CD14-positive monocyte (primary cell): Measurements from ENCODE around the gene TMEM190. TPM values are rescaled to one million over a fixed set of nuclear protein-coding genes. Genes with fewer than 3 reads are reported as not detected.

Source experiments
- DNase-seq, 3 donors: peaks; one replicate each; pipeline ENCODE4 v3.0.0-alpha.2; 2011 to 2022
- H2AFZ ChIP-seq: 2 replicates; pipeline ENCODE4 v1.6.0; 2012; ENCODE audit warnings: mild to moderate bottlenecking, low read depth, low read length, inconsistent platforms; ENCODE audit not compliant: insufficient read depth, poor library complexity, severe bottlenecking
- H3K27ac ChIP-seq, 2 donors: 1 replicate in 1 of 2; 2 replicates in 1 of 2; pipeline ENCODE4 v1.5.1; 2012 to 2013; ENCODE audit warnings: low read length in 2 of 2, control low read depth in 1 of 2, inconsistent platforms in 1 of 2, low read depth in 1 of 2, mild to moderate bottlenecking in 1 of 2
- H3K27me3 ChIP-seq, 2 donors: one replicate each; pipeline versions ENCODE4 v1.6.0 to v1.6.1; 2011 to 2013; ENCODE audit warnings: low read length in 2 of 2; ENCODE audit not compliant: control insufficient read depth in 2 of 2, insufficient read depth in 2 of 2
- H3K36me3 ChIP-seq, 2 donors: replicated peaks in 1 of 2; 1 replicate in 1 of 2; 2 replicates in 1 of 2; pipeline versions ENCODE4 v1.5.1 to v1.6.1; 2012 to 2013; ENCODE audit warnings: low read length in 2 of 2, control low read depth in 1 of 2, inconsistent platforms in 1 of 2, mild to moderate bottlenecking in 1 of 2; ENCODE audit not compliant: insufficient read depth in 2 of 2, control insufficient read depth in 1 of 2
- H3K4me1 ChIP-seq, 2 donors: 1 replicate in 1 of 2; 2 replicates in 1 of 2; pipeline versions ENCODE4 v1.5.1 to v1.6.1; 2012 to 2013; ENCODE audit warnings: low read length in 2 of 2, control low read depth in 1 of 2, inconsistent platforms in 1 of 2, mild to moderate bottlenecking in 1 of 2, moderate library complexity in 1 of 2; ENCODE audit not compliant: insufficient read depth in 2 of 2, control insufficient read depth in 1 of 2
- H3K4me2 ChIP-seq: replicated peaks from 2 replicates; pipeline ENCODE3; 2012; ENCODE audit warnings: low read length, moderate library complexity, mild to moderate bottlenecking; ENCODE audit not compliant: poor library complexity, severe bottlenecking; ENCODE audit errors: extremely low read depth
- H3K4me3 ChIP-seq, 3 experiments: fragments of 200-600 bp in 1 of 3; sonication (generic) in 1 of 3; replicated peaks in 1 of 3; 1 replicate in 2 of 3; 2 replicates in 1 of 3; pipeline ENCODE4 v1.5.1; 2011 to 2013; ENCODE audit warnings: low read length in 3 of 3, mild to moderate bottlenecking in 3 of 3, control low read depth in 2 of 3, low read depth in 2 of 3, inconsistent platforms in 1 of 3, moderate library complexity in 1 of 3
- H3K79me2 ChIP-seq: 2 replicates; pipeline ENCODE4 v1.6.0; 2012; ENCODE audit warnings: mild to moderate bottlenecking, control low read depth, inconsistent platforms, low read length, moderate library complexity; ENCODE audit not compliant: insufficient read depth
- H3K9ac ChIP-seq: 2 replicates; pipeline ENCODE4 v1.6.0; 2017; ENCODE audit warnings: low read length, mild to moderate bottlenecking; ENCODE audit not compliant: insufficient read depth, poor library complexity, severe bottlenecking
- H3K9me3 ChIP-seq, 2 donors: replicated peaks in 1 of 2; 1 replicate in 1 of 2; 2 replicates in 1 of 2; pipeline versions ENCODE4 v1.5.1 to v1.6.1; 2012 to 2013; ENCODE audit warnings: low read length in 2 of 2, control low read depth in 1 of 2; ENCODE audit not compliant: control insufficient read depth in 1 of 2, insufficient read depth in 1 of 2
- H4K20me1 ChIP-seq: 2 replicates; pipeline ENCODE4 v1.6.0; 2012; ENCODE audit warnings: mild to moderate bottlenecking, low read length, control low read depth, moderate library complexity; ENCODE audit not compliant: insufficient read depth
- H3K27ac Mint-ChIP-seq, 7 donors: one replicate each; pipeline ENCODE4 v1.8.0; 2020; ENCODE audit warnings: mild to moderate bottlenecking in 7 of 7, mixed read lengths in 7 of 7, moderate library complexity in 6 of 7, inconsistent platforms in 2 of 7
- H3K27me3 Mint-ChIP-seq, 3 donors: one replicate each; pipeline ENCODE4 v1.8.0; 2021 to 2022; ENCODE audit warnings: low read depth in 3 of 3, mild to moderate bottlenecking in 3 of 3, mixed read lengths in 3 of 3, moderate library complexity in 3 of 3, inconsistent platforms in 1 of 3
- H3K36me3 Mint-ChIP-seq, 2 donors: one replicate each; pipeline ENCODE4 v1.8.0; 2020; ENCODE audit warnings: mixed read lengths in 2 of 2, inconsistent platforms in 1 of 2, mild to moderate bottlenecking in 1 of 2
- H3K4me1 Mint-ChIP-seq: one replicate; pipeline ENCODE4 v1.8.0; 2020; ENCODE audit warnings: mild to moderate bottlenecking, mixed read lengths
- H3K4me3 Mint-ChIP-seq, 2 donors: one replicate each; pipeline ENCODE4 v1.8.0; 2020; ENCODE audit warnings: mild to moderate bottlenecking in 2 of 2, mixed read lengths in 2 of 2, moderate library complexity in 1 of 2
- H3K9me3 Mint-ChIP-seq, 7 donors: one replicate each; pipeline ENCODE4 v1.8.0; 2020 to 2022; ENCODE audit warnings: mixed read lengths in 7 of 7, mild to moderate bottlenecking in 6 of 7, moderate library complexity in 6 of 7, inconsistent platforms in 2 of 7
- CTCF ChIP-seq: fragments of 200-600 bp; IDR thresholded peaks from one replicate; pipeline ENCODE4 v1.8.0; 2022; ENCODE audit warnings: antibody characterized with exemption, mild to moderate bottlenecking
- WGBS: methylation state at CpG from one replicate; pipeline ENCODE4 v1.1.5; 2013; ENCODE audit warnings: missing lambda C conversion rate; ENCODE audit not compliant: insufficient coverage; 5-methylcytosine and 5-hydroxymethylcytosine counted together
- intact Hi-C, 2 donors: fragments of 100-400 bp; cut with micrococcal nuclease; formaldehyde crosslinking; loops; one replicate each; pipeline versions ENCODE4 v1.15.0 to v1.15.1; 2023
- polyA plus RNA-seq, 3 donors: library from polyadenylated mRNA; depleted of rRNA in 1 of 3; unstranded in 2 of 3; stranded (reverse) in 1 of 3; fragments of 300-500 nt in 2 of 3; fragments of >200 nt in 1 of 3; fragmentation: Illumina TruSeq in 2 of 3; gene quantifications; 1 replicate in 2 of 3; 2 replicates in 1 of 3; pipeline ENCODE4 v1.2.3, GENCODE V29; 2012 to 2021

TMEM190 gene
- polyA plus RNA-seq, 3 donors: not detected

- Histone ChIP-seq H3K4me3 (no peak overlapping the region), H3K79me2 (no peaks in the 10 kb centered on the region), H3K36me3 (no peaks in the 10 kb centered on the region), H3K9ac (no peak overlapping the region), H4K20me1 (no peaks in the 10 kb centered on the region), H3K9me3 (peaks cover 0 to 11% of the 10 kb centered on the region in 2 donors), H3K4me2 (no peak overlapping the region), H3K4me1 (no peaks in the 10 kb centered on the region), H2AFZ (no peak overlapping the region), H3K27ac (no peak overlapping the region), H3K27me3 (no peaks in the 10 kb centered on the region)
- Mint-ChIP-seq H3K36me3 (no peaks in the 10 kb centered on the region), H3K4me1 (no peaks in the 10 kb centered on the region), H3K9me3 (peaks cover 0 to 12% (median 6%) of the 10 kb centered on the region in 7 donors), H3K4me3 (no peak overlapping the region), H3K27ac (no peak overlapping the region), H3K27me3 (peaks cover 10 to 31% (median 14%) of the 10 kb centered on the region in 3 donors)
- 80% methylated on average over 1 of the region's 2 CpGs for WGBS
- no peak for DNase-seq
- intact Hi-C loops: loop anchor here in 1 of 2 donors (10.0 kb wide), 1 partner anchor 281 kb away; the partner anchor contains the start of gene TNNT1
- no peak for TF ChIP-seq CTCF
Measured at GRCh38 chr19:55426042-55426441, 49.4 kb downstream of the TMEM190 start.

Other genes with a start within 250 kb of the TMEM190 start
- gene TNNT1, start 227.6 kb upstream of the TMEM190 start, polyA plus RNA-seq: 10 to 100 TPM in 1 of 3 donors, 1 to 10 TPM in 2; 9.4 to 41.9 (median 9.8) TPM
- gene TNNI3, start 219.1 kb upstream of the TMEM190 start, polyA plus RNA-seq: 1 to 10 TPM in 1 of 3 donors, not detected in 2; 1.2 TPM
- under 1 TPM in 1 of 3 donors, not detected in 2; 0.19 TPM for gene DNAAF3, start 210.2 kb upstream of the TMEM190 start, polyA plus RNA-seq
- gene SYT5, start 196.5 kb upstream of the TMEM190 start, polyA plus RNA-seq: not detected
- under 1 TPM in 2 of 3 donors, not detected in 1; 0.08 to 0.53 TPM for gene PTPRH, start 167.3 kb upstream of the TMEM190 start, polyA plus RNA-seq
- gene TMEM86B, start 148.1 kb upstream of the TMEM190 start, polyA plus RNA-seq: 10 to 100 TPM in 1 of 3 donors, under 1 TPM in 2; 0.16 to 10.7 (median 0.38) TPM
- 10 to 100 TPM; 16.9 to 91.3 (median 22.0) TPM for gene PPP6R1, start 117.8 kb upstream of the TMEM190 start, polyA plus RNA-seq
- 10 to 100 TPM; 12.3 to 17.0 (median 15.3) TPM for gene HSPBP1, start 96.7 kb upstream of the TMEM190 start, polyA plus RNA-seq
- not detected for gene BRSK1, start 92.8 kb upstream of the TMEM190 start, polyA plus RNA-seq
- gene TMEM150B, start 51.5 kb upstream of the TMEM190 start, polyA plus RNA-seq: 10 to 100 TPM; 10.1 to 65.6 (median 11.2) TPM
- 10 to 100 TPM in 1 of 3 donors, 1 to 10 TPM in 1, under 1 TPM in 1; 0.89 to 26.9 (median 1.5) TPM for gene KMT5C, start 37.0 kb upstream of the TMEM190 start, polyA plus RNA-seq
- under 1 TPM in 1 of 3 donors, not detected in 2; 0.36 TPM for gene COX6B2, start 22.1 kb upstream of the TMEM190 start, polyA plus RNA-seq
- gene GARIN5B, start 13.6 kb upstream of the TMEM190 start, polyA plus RNA-seq: not detected
- gene IL11, start 6.4 kb upstream of the TMEM190 start, polyA plus RNA-seq: not detected
- gene TMEM238, start 7.5 kb downstream of the TMEM190 start, polyA plus RNA-seq: not detected
- 1,000 to 10,000 TPM in 1 of 3 donors, 100 to 1,000 TPM in 2; 199 to 3,862 (median 208) TPM for gene RPL28, start 9.1 kb downstream of the TMEM190 start, polyA plus RNA-seq
- gene UBE2S, start 31.0 kb downstream of the TMEM190 start, polyA plus RNA-seq: 10 to 100 TPM; 16.1 to 40.9 (median 21.9) TPM
- under 1 TPM in 1 of 3 donors, not detected in 2; 0.01 TPM for gene SHISA7, start 66.5 kb downstream of the TMEM190 start, polyA plus RNA-seq
- gene ISOC2, start 84.8 kb downstream of the TMEM190 start, polyA plus RNA-seq: 10 to 100 TPM; 14.8 to 20.2 (median 14.9) TPM
- gene C19orf85, start 87.9 kb downstream of the TMEM190 start, polyA plus RNA-seq: not detected
- 1 to 10 TPM in 1 of 3 donors, under 1 TPM in 1, not detected in 1; 0.50 to 3.1 TPM for gene ZNF628, start 99.8 kb downstream of the TMEM190 start, polyA plus RNA-seq
- gene NAT14, start 108.4 kb downstream of the TMEM190 start, polyA plus RNA-seq: 1 to 10 TPM; 1.5 to 2.2 (median 1.9) TPM
- under 1 TPM in 1 of 3 donors, not detected in 2; 0.08 TPM for gene SSC5D, start 111.6 kb downstream of the TMEM190 start, polyA plus RNA-seq
- not detected for gene SBK2, start 160.3 kb downstream of the TMEM190 start, polyA plus RNA-seq
- not detected for gene SBK3, start 168.7 kb downstream of the TMEM190 start, polyA plus RNA-seq
- 1 to 10 TPM in 1 of 3 donors, under 1 TPM in 1, not detected in 1; 0.05 to 1.8 TPM for gene ZNF579, start 204.0 kb downstream of the TMEM190 start, polyA plus RNA-seq
- gene FIZ1, start 222.7 kb downstream of the TMEM190 start, polyA plus RNA-seq: 1 to 10 TPM; 1.2 to 2.6 (median 1.6) TPM
- gene ZNF524, start 223.5 kb downstream of the TMEM190 start, polyA plus RNA-seq: 10 to 100 TPM; 27.9 to 45.7 (median 41.8) TPM
- 1 to 10 TPM in 1 of 3 donors, under 1 TPM in 2; 0.03 to 6.0 (median 0.07) TPM for gene ZNF865, start 228.8 kb downstream of the TMEM190 start, polyA plus RNA-seq
- gene ZNF784, start 247.7 kb downstream of the TMEM190 start, polyA plus RNA-seq: 1 to 10 TPM; 1.5 to 5.5 (median 2.4) TPM